ENCODE data around the gene MEGF11.

GRCh38 chr15:65958835-65959234 is 294.7 kb downstream of the MEGF11 start:
- TF ChIP-seq CTCF (IDR thresholded peaks at IDR 0.05) (no peak), POLR2AphosphoS5 (IDR thresholded peaks at IDR 0.05) (no peak)
